ENCODE data around the gene FABP1. TPM values are rescaled to one million over a fixed set of nuclear protein-coding genes. Genes with fewer than 3 reads are reported as not detected.

FABP1 gene
- total RNA-seq, 4 donors from 2014 or later = 598 to 2,513 (median 1,116) TPM

DNA sequence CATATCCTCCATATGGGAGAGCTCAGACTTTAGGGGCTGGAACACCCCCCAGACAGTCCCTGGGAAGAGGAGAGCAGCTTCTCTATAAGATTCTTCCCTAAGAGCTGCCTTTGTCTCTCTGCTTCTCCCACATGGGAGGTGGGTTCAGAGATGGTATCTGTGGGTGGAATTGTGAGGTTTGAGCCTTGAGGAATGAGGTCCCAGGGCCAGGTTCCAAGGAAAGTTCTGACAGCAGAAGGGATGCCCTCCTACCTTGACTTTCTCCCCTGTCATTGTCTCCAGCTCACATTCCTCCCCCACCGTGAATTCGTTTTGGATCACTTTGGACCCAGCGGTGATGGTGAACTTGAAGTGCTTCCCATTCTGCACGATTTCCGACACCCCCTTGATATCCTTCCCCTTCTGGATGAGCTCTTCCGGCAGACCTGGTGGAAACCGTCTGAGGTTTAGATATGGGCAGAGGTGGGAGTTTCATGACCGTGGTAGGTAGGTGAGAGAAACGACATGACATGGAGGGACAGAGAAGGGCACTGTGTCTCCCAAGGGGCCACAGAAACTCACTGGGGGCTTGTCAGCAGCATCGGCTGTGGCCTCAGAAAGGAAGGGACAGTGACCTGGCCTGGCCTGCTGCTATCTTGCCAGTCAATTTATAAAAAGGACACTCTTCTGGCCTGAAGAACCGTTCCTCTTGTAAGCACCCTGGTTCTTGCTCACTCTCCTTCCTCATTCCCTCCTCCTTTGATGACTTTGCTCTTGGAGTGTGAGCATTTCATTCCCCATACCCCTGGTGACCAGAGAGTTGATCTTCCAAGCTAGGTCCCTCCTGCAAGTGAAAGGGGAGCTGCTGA, 1.7 kb downstream of the FABP1 start:
- TF ChIP-seq, protein P1, sequence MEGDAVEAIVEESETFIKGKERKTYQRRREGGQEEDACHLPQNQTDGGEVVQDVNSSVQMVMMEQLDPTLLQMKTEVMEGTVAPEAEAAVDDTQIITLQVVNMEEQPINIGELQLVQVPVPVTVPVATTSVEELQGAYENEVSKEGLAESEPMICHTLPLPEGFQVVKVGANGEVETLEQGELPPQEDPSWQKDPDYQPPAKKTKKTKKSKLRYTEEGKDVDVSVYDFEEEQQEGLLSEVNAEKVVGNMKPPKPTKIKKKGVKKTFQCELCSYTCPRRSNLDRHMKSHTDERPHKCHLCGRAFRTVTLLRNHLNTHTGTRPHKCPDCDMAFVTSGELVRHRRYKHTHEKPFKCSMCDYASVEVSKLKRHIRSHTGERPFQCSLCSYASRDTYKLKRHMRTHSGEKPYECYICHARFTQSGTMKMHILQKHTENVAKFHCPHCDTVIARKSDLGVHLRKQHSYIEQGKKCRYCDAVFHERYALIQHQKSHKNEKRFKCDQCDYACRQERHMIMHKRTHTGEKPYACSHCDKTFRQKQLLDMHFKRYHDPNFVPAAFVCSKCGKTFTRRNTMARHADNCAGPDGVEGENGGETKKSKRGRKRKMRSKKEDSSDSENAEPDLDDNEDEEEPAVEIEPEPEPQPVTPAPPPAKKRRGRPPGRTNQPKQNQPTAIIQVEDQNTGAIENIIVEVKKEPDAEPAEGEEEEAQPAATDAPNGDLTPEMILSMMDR (IDR thresholded peaks at IDR 0.05) = no peak
- no peak for TF ChIP-seq POLR2A (IDR thresholded peaks at IDR 0.05)
- H3K36me3 ChIP-seq = peaks cover 0 to 4% (median 0%) of the 10 kb centered on the region in 3 donors
- peak overlapping the region in 3 of 4 donors; percentile 57 to 96 (median 86) for H3K27ac ChIP-seq
- DNase-seq = no peak
- peaks cover 0 to 26% (median 3%) of the 10 kb centered on the region in 4 donors for H3K4me1 ChIP-seq
- no peaks in the 10 kb centered on the region for H3K27me3 ChIP-seq
- no peaks in the 10 kb centered on the region for H3K9me3 ChIP-seq
- H3K4me3 ChIP-seq = peak overlapping the region in 3 of 4 donors; percentile 22 to 67 (median 48)

DNA sequence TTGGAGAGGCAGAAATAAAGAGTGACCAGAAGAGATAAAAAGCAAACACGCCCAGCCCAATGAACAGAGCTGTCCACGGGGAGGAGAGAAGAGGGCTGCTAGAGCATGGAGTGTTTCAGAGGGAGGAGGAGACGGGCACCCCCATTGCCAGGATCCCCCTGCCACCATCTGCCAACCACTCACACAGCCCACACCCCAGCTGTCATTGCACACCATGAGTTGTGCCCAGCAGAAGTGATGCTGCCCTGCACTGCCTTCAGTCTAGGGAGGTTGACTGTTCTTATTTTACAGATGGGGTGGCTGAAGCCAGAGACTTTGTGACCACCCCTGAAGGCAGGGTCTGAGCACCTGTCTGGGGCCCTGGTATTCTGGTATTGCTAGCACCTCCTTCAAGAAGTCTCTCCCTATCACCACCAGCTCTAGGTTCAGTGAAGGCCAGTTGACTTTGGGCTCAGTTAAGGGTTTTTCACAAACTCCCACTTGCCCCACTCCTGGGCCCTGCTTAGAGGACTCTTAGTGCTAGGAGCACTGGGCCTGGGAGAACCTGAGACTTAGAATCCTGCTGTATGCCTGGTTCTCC, 2.4 kb downstream of the FABP1 start:
- H3K36me3 ChIP-seq = peaks cover 0 to 4% (median 0%) of the 10 kb centered on the region in 3 donors
- H3K27me3 ChIP-seq = no peaks in the 10 kb centered on the region
- peak overlapping the region in 3 of 4 donors; percentile 11 to 67 (median 48) for H3K4me3 ChIP-seq
- DNase-seq = no peak
- H3K27ac ChIP-seq = peak overlapping the region in 3 of 4 donors; percentile 57 to 96 (median 86)
- TF ChIP-seq, protein P1 (IDR thresholded peaks at IDR 0.05) = no peak
- TF ChIP-seq POLR2A (IDR thresholded peaks at IDR 0.05) = no peak
- no peaks in the 10 kb centered on the region for H3K9me3 ChIP-seq
- peaks cover 0 to 19% (median 0%) of the 10 kb centered on the region in 4 donors for H3K4me1 ChIP-seq

DNA sequence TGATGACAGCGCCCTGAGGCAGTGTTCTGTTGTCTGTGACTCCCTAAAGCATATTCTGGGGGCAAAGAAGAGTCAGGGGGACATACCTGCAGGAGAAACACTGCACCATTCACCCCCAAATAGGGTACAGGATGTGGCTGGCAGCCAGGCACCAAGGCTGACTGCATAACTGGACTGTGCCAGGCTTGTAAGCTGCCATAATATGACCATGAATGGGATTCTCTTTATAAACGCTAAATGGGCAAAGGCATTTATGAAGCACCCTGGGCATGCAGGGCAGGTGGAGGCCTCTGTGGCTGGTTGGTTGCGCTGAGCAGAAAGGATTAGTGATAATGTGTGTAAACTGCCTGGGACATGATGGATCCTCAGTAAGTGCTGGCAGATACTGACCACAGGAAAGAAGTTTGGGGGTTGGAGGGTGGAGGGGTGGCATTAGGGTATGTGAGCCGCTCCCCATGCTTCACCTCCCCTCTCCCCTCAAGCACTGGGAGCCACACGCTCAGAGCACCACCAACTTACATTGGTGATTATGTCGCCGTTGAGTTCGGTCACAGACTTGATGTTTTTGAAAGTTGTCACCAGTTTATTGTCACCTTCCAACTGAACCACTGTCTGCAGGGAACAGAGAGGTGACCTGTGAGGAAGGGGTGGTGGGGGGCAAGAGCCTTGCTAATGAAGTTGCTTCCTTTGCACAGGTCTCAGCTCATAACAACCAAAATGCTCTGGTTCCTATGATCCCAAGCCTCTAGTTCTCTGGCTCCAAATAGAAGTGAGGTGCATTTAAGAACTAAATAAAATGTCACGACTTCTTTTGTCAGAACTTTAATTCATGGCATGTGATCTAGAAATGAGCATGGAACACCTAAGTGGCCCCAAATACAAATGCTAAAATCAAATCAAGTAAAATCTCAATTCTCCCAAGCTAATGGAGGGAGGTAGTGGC, 3.6 kb downstream of the FABP1 start:
- Histone ChIP-seq H3K27me3 (no peaks in the 10 kb centered on the region), H3K9me3 (no peaks in the 10 kb centered on the region), H3K4me3 (peak overlapping the region in 2 of 4 donors; percentile 48 to 67), H3K27ac (peak overlapping the region in 1 of 4 donors; percentile 73), H3K36me3 (peaks cover 0 to 4% (median 0%) of the 10 kb centered on the region in 3 donors), H3K4me1 (peaks cover 0 to 7% (median 0%) of the 10 kb centered on the region in 4 donors)
- TF ChIP-seq, protein P1 (IDR thresholded peaks at IDR 0.05) = no peak
- peak in 1 of 2 donors; percentile 31 for TF ChIP-seq POLR2A (IDR thresholded peaks at IDR 0.05)
- DNase-seq = no peak

DNA sequence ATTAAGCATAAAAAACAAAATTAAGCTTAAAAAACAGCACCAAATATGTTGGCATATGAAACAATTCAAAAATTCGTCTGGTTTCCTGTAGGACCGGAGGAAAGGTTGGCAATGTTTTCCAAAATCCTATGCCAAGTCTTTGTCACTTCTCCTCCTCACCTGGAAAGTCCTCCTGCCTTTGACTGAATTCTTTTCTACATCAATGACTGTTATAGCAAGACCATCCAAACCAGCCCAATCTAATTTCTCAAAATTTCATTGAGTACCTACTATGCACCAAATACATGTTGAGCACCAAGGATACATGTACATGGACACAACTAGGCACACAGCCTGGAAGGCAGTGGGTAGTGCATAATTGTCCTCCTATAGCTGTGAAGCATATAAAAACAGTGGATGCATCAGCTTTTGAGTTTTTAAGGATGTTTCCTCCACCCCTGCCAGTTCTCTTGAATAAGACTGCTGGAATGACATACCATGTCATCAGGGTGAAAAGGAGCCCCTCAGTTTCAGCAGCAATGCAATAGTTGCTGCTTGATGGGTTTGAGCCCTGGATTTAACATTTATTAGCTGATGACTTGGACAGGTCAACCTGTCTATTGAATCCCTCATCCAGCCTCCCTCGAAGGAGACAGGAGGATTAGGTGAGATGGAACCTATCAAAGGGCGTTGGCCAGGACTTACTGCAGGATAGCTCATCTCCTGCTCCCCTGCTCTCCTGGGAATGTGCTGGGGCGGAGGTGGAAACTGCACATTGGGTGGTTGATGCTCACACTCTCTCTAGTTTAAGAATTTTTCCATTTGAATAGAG, 4.5 kb downstream of the FABP1 start:
- H3K9me3 ChIP-seq = no peaks in the 10 kb centered on the region
- no peak for TF ChIP-seq POLR2A (IDR thresholded peaks at IDR 0.05)
- TF ChIP-seq, protein P1 (IDR thresholded peaks at IDR 0.05) = no peak
- peak overlapping the region in 1 of 4 donors; percentile 73 for H3K27ac ChIP-seq
- DNase-seq = no peak
- H3K36me3 ChIP-seq = peaks cover 0 to 4% (median 0%) of the 10 kb centered on the region in 3 donors
- no peaks in the 10 kb centered on the region for H3K4me1 ChIP-seq
- peak overlapping the region in 1 of 4 donors; percentile 67 for H3K4me3 ChIP-seq
- H3K27me3 ChIP-seq = no peaks in the 10 kb centered on the region

All from Peyer's patch (tissue), 4 donors.